Measurements from ENCODE around the gene ZBTB17. TPM values are rescaled to one million over a fixed set of nuclear protein-coding genes. Genes with fewer than 3 reads are reported as not detected.
A peak's percentile ranks its signal among the peaks of the same experiment; 100 is the strongest.

The ZBTB17 gene
- total RNA-seq, 1 donor from 2014 or later: 68.8 TPM

DNA sequence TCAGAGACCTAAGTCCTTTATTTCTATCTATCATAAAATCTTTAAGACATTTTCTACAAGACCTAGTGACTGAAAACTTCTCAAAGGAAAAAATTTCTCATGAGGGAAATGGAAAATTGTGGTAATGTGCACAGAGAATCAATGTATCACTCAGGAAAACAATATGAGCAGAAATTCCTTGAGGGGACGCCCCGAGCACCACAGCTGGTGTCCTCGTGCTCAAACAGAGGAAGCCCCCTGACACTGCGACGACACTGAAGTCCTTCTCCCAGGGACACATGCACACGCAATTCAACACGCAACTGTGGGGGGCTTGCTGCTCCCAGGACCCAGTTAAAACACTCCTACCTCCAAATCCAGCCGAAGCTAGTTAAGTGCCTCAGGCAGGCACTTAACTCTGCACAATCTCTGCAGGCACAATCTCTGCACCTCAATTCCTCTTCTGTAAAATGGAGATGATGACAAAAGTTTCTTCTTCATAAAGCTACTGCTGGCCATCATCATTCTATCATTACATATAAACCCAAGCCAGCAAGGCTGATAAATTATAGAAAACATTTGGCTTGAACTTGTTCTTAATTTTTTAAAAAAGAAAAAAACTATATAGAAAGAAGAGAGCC is 16.0 kb downstream of the ZBTB17 start:
- Mint-ChIP-seq H3K9me3 (no peaks in the 10 kb centered on the region), H3K27ac (peak overlapping the region; percentile 77), H3K4me1 (ENCODE audit: low read depth) (peaks cover 85% of the 10 kb centered on the region), H3K27me3 (ENCODE audit: insufficient read depth) (no peaks in the 10 kb centered on the region), H3K36me3 (ENCODE audit: low read depth) (peaks cover 42% of the 10 kb centered on the region), H3K4me3 (peak overlapping the region; percentile 5)
- intact Hi-C loops (cut with micrococcal nuclease): loop anchor here (1.0 kb wide), 1 partner anchor 9 kb away; no protein-coding TSS in a partner anchor
- DNase-seq (ENCODE audit: low spot score): no peak

DNA sequence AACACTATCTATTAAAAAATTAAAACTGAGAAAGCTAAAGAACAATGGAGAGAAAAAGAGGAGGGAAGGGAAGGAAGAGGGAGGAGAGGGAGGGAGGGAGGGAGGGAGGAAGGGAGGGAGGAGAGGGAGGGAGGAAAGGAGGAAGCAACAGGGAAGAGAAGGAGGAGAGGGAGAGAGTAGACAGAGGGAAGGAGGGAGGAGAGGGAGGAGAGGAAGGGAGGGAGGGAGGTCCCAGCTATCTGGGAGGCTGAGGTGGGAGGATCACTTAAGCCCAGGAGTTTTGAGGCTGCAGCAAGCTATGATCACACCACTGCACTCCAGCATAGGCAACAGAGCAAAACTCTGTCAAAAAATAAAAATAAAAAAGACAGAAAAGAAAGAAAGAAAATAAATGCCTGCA is 16.5 kb downstream of the ZBTB17 start:
- Mint-ChIP-seq H3K27me3 (ENCODE audit: insufficient read depth) (no peaks in the 10 kb centered on the region), H3K9me3 (no peaks in the 10 kb centered on the region), H3K27ac (peak overlapping the region; percentile 77), H3K4me1 (ENCODE audit: low read depth) (peaks cover 84% of the 10 kb centered on the region), H3K36me3 (ENCODE audit: low read depth) (peaks cover 43% of the 10 kb centered on the region), H3K4me3 (peak overlapping the region; percentile 5)
- no peak for DNase-seq (ENCODE audit: low spot score)
- intact Hi-C loops (cut with micrococcal nuclease): loop anchor here (1.0 kb wide), 1 partner anchor 8 kb away; no protein-coding TSS in a partner anchor

DNA sequence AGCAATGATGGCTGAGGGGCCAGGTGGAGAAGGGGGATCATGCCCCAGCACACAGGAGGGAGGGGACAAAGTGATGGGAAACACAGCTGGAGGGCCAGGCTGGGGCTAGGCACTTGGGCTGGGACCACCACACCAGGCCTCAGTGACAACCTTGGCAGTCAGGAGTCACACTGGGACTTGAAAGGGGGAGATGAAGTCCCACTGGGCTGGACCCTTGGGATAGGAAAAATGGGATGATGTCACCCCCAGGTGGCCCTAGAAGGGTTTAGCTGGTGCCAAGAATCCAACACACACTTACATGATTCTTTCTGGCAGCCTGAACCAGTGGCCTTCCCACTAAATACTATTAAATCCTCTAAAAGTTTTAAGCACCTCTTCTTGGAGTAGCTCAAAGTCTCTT is 17.1 kb downstream of the ZBTB17 start:
- Mint-ChIP-seq H3K4me3 (peak overlapping the region; percentile 39), H3K27ac (peak overlapping the region; percentile 84)

DNA sequence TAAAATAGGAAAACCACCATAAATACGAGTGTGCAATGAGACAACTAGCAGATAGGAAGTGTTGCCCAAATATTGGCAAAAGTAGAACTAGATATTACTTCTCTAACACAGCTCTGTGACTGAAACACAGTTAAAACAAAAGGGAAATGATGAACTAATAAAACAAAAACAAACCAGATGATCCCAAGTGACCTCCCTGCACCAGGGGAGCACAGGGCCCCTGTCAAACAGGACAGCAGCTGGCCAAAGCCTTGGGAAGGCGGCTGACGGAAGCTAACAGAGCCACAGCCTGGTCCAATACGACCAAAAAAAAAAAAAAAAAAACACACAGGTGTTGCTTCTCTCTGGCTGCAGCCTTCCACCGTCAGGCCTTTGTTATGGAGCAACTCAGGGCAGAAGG is 17.8 kb downstream of the ZBTB17 start:
- Mint-ChIP-seq H3K36me3 (ENCODE audit: low read depth) (peaks cover 42% of the 10 kb centered on the region), H3K4me1 (ENCODE audit: low read depth) (peaks cover 84% of the 10 kb centered on the region), H3K9me3 (no peaks in the 10 kb centered on the region), H3K4me3 (no peak overlapping the region), H3K27me3 (ENCODE audit: insufficient read depth) (no peaks in the 10 kb centered on the region), H3K27ac (peak overlapping the region; percentile 84)
- intact Hi-C loops (cut with micrococcal nuclease): no loop called here
- DNase-seq (ENCODE audit: low spot score): no peak

More for the DNA sequence above, 17.1 kb downstream of the ZBTB17 start:
- Mint-ChIP-seq H3K9me3 (no peaks in the 10 kb centered on the region), H3K36me3 (ENCODE audit: low read depth) (peaks cover 43% of the 10 kb centered on the region), H3K27me3 (ENCODE audit: insufficient read depth) (no peaks in the 10 kb centered on the region), H3K4me1 (ENCODE audit: low read depth) (peaks cover 84% of the 10 kb centered on the region)
- DNase-seq (ENCODE audit: low spot score): no peak
- intact Hi-C loops (cut with micrococcal nuclease): loop anchor here (1.0 kb wide), 1 partner anchor 7 kb away; no protein-coding TSS in a partner anchor

DNA sequence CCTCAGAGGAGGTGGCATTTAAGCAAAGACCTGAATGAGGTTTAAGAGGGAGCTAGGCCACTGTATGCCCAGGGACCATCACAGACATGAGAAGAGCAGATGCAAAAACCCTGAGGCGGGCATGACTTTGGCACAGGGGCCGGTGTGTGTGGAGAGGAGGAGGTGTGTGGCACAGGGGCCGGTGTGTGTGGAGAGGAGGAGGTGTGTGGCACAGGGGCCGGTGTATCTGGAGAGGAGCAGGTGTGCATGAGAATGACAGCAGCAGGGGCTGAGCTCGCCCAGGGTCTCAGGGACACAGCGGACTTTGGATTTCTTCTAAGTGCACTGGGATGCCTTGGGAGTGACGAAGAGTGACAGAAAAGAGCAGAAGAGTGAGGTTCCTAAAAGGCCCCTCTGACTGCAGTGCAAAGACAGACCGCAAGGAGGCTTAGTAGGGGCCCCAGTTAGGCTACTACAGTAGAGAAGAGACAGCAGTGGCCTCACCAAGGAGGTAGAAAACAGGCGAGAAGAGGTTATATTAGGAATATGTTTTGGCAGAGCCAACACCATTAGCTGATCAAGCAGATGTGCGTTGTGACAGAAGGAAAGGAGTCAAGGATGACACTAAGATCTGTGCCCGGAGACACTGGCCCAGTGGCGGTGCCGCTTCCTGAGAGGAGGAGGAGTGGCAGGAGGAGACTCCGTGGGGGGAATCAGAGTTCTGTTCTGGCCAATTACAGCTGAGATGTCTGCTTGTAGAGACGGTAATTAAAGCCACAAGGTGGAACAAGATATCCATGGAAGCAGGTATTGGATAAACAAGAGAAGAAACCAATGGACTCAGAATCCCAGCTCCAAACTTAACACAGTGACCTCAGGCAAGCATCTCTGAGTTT is 18.4 kb downstream of the ZBTB17 start:
- Mint-ChIP-seq H3K4me1 (ENCODE audit: low read depth) (peaks cover 85% of the 10 kb centered on the region), H3K27ac (peak overlapping the region; percentile 75), H3K4me3 (no peak overlapping the region), H3K9me3 (no peaks in the 10 kb centered on the region), H3K36me3 (ENCODE audit: low read depth) (peaks cover 44% of the 10 kb centered on the region), H3K27me3 (ENCODE audit: insufficient read depth) (no peaks in the 10 kb centered on the region)
- intact Hi-C loops (cut with micrococcal nuclease): no loop called here
- no peak for DNase-seq (ENCODE audit: low spot score)

DNA sequence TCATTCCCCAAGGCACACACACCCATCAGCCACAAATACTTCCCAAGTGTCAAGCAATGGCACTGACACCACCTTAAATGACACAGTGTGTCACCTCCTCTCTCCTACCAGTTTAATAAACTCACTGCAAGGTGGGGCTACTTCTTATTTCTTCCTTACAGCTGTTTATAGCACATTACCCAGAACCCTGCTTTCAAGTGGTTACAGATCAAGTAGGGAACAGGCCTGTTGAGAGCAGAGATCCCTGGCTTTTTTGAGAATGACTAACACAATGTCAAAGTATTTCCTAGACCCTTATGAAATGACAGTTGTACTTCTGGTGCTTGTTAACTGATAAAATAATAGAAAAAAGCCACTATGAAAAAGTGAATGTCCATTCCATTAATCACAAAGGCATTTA is 19.8 kb downstream of the ZBTB17 start:
- peaks cover 95% of the 10 kb centered on the region for H3K4me1 Mint-ChIP-seq (ENCODE audit: low read depth)
- DNase-seq (ENCODE audit: low spot score): no peak
- intact Hi-C loops (cut with micrococcal nuclease): loop anchor here (1.0 kb wide), 1 partner anchor 9 kb away; no protein-coding TSS in a partner anchor
- H3K4me3 Mint-ChIP-seq: peak overlapping the region; percentile 20
- H3K27me3 Mint-ChIP-seq (ENCODE audit: insufficient read depth): no peaks in the 10 kb centered on the region
- H3K36me3 Mint-ChIP-seq (ENCODE audit: low read depth): peaks cover 41% of the 10 kb centered on the region
- H3K9me3 Mint-ChIP-seq: no peaks in the 10 kb centered on the region
- H3K27ac Mint-ChIP-seq: peak overlapping the region; percentile 85

DNA sequence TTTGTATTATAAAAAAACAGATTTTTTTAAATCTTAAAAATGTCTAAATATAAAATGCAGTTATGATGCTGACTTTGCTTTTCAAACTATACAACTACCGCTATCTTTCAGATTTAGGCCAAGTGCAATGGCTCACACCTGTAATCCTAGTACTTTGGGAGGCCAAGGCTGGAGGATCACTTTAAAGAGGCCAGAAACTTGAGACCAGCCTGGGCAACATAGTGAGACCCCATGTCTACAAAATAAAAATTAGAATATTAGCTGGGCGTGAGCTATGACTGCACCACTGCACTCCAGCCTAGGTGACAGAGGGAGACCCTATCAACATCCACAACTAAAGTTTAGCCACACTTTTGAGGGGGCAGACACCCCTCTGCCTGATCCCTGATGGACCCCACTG is 20.3 kb downstream of the ZBTB17 start:
- Mint-ChIP-seq H3K36me3 (ENCODE audit: low read depth) (peaks cover 45% of the 10 kb centered on the region), H3K27ac (peak overlapping the region; percentile 85), H3K4me1 (ENCODE audit: low read depth) (peaks cover 96% of the 10 kb centered on the region), H3K27me3 (ENCODE audit: insufficient read depth) (no peaks in the 10 kb centered on the region), H3K4me3 (peak overlapping the region; percentile 20), H3K9me3 (no peaks in the 10 kb centered on the region)
- DNase-seq (ENCODE audit: low spot score): no peak
- intact Hi-C loops (cut with micrococcal nuclease): no loop called here

DNA sequence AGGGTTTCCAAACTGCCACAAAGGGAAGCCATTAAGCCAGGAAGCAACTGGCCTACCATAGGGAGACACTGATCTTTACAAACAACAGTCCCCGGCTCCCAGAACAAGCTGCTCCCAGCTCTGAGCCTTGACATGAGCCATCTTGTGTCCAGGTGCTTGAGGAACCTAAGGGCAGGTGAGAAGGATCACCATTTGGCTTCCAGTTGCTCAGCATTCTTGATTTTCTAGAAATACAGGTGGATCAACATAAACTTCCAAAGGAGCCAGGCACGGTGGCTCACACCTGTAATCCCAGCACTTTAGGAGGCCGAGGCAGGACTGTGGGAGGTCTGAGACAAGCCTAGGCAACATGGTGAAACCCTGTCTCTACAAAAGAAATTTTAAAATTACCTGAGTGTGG is 21.6 kb downstream of the ZBTB17 start:
- Mint-ChIP-seq H3K27me3 (ENCODE audit: insufficient read depth) (no peaks in the 10 kb centered on the region), H3K27ac (peak overlapping the region; percentile 67), H3K36me3 (ENCODE audit: low read depth) (peaks cover 49% of the 10 kb centered on the region), H3K9me3 (no peaks in the 10 kb centered on the region), H3K4me1 (ENCODE audit: low read depth) (peaks cover 96% of the 10 kb centered on the region), H3K4me3 (no peak overlapping the region)
- intact Hi-C loops (cut with micrococcal nuclease): no loop called here
- DNase-seq (ENCODE audit: low spot score): no peak

DNA sequence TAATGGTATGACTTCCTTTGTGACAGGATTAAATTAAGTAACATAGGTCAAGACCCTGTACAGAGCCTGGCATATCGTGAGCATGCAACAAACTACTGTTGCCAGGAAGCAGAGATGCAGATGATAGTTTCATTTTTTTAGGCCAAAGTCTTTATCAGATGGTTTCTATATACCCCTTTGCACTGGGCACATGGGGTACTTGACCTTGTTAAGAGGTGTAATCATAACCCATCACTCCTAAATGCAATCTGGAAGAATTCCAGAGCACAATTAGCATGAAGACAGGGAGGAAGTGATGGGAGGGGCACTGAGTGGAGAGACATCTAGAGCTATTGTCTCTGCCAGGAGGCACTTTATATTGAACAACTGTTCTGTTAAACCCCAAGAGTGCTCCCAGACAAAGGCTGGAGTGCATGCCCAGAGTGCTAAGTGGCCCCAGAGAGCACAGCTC is 22.1 kb downstream of the ZBTB17 start:
- peak overlapping the region; percentile 67 for H3K27ac Mint-ChIP-seq
- no peak for DNase-seq (ENCODE audit: low spot score)
- H3K27me3 Mint-ChIP-seq (ENCODE audit: insufficient read depth): no peaks in the 10 kb centered on the region
- intact Hi-C loops (cut with micrococcal nuclease): loop anchor here (2.0 kb wide), 1 partner anchor 53 kb away; no protein-coding TSS in a partner anchor
- no peaks in the 10 kb centered on the region for H3K9me3 Mint-ChIP-seq
- peaks cover 53% of the 10 kb centered on the region for H3K36me3 Mint-ChIP-seq (ENCODE audit: low read depth)
- H3K4me1 Mint-ChIP-seq (ENCODE audit: low read depth): peaks cover 96% of the 10 kb centered on the region
- no peak overlapping the region for H3K4me3 Mint-ChIP-seq

DNA sequence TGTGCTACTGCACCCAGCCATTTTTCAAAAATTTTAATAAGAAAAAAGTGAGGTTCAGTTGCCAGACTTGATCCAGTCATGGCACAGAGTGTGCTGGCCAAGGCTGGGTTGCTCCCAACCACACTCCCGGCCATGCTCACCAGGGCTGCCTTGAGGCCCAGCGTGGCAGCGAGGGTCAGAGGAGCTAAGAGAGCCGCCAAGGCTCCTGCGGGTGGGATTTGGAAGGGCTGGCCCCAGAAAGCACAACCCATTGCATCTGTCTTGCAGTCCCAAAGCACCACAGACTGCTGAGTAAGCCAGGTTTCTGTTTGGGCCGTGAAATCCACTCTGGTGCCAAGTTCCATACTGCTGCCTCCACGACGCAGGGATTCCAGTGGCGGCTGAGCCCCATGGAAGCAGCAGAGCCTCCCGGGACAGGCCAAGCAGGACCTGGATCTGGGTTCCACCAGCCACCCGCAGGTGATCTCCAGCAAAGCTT is 22.6 kb downstream of the ZBTB17 start:
- DNase-seq (ENCODE audit: low spot score): no peak
- intact Hi-C loops (cut with micrococcal nuclease): loop anchor here (2.0 kb wide), 1 partner anchor 53 kb away; no protein-coding TSS in a partner anchor
- Mint-ChIP-seq H3K4me1 (ENCODE audit: low read depth) (peaks cover 96% of the 10 kb centered on the region), H3K27ac (peak overlapping the region; percentile 67), H3K4me3 (peak overlapping the region; percentile 17), H3K27me3 (ENCODE audit: insufficient read depth) (no peaks in the 10 kb centered on the region), H3K9me3 (no peaks in the 10 kb centered on the region), H3K36me3 (ENCODE audit: low read depth) (peaks cover 54% of the 10 kb centered on the region)

DNA sequence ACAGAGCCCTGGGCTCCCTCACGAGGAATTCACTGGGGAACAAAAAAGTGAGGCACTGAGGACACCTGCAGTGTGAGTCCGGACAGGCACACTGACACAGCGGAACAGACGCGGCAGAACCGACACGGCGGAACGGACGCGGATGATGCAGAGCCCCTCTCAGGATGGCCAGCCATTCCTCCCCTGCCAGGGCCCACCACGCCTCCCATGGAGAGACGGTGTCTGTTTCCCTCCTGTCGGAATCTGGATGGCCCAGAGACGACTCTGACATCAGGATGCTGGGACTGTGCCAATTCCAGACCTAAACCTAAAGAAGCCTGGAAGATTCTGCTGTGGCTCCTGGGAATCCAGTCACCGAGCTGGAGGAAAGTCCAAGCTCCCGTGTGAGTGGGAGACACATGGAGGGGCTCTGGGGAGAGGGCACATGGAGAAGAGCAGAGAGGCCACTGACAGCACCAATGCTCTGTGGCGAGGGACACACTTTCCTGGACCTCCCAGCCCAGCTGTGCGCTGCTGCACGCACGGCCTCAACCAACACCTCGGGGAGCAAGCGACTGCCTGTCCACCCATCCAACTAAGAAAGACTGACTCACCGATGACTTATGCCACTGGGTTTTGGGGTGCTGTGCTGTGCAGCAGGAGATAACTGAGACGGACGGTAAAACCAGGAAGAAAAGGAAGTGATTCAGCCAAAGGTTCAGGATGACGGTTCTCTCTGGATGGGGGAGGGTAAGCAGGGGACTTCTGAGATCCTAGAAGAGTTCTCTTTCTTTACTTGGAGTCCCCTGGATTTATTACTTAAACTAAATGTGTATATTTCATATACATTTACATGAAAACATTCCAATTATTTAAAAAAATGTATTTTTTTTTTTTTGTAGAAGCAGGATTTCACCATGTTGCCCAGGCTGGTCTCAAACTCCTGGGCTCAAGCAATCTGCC is 23.3 kb downstream of the ZBTB17 start:
- peak; percentile 26 for DNase-seq (ENCODE audit: low spot score)
- Mint-ChIP-seq H3K27me3 (ENCODE audit: insufficient read depth) (no peaks in the 10 kb centered on the region), H3K27ac (peak overlapping the region; percentile 98), H3K4me1 (ENCODE audit: low read depth) (peaks cover 96% of the 10 kb centered on the region), H3K4me3 (peak overlapping the region; percentile 73), H3K9me3 (no peaks in the 10 kb centered on the region), H3K36me3 (ENCODE audit: low read depth) (peaks cover 55% of the 10 kb centered on the region)
- intact Hi-C loops (cut with micrococcal nuclease): loop anchor here (2.0 kb wide), 1 partner anchor 54 kb away; no protein-coding TSS in a partner anchor
